ENCODE results near the gene SKP1.
"Not testable (repeated sequence)": the region's sequence is repeated elsewhere in the genome, so short reads cannot be mapped to it uniquely, and the experiment has no call there.

The SKP1 gene

GRCh38 chr5:134177369-134178095 is 782 bp upstream of the SKP1 start:
- Histone ChIP-seq H3K4me1 (ENCODE audit: control insufficient read depth, insufficient read depth, low read length, poor library complexity, severe bottlenecking) (peaks cover 16% of the 10 kb centered on the region), H3K27me3 (replicated peaks; ENCODE audit: control insufficient read depth, insufficient read depth, low read length, poor library complexity, severe bottlenecking) (no peaks in the 10 kb centered on the region), H3K27ac (ENCODE audit: insufficient read depth, low read length, poor library complexity, severe bottlenecking) (peak overlapping the region; percentile 98), H3K4me3 (ENCODE audit: insufficient read depth, low read depth, low read length, poor library complexity, severe bottlenecking) (peak overlapping the region; percentile 86), H3K36me3 (ENCODE audit: control insufficient read depth, insufficient read depth, low read length) (peaks cover 13% of the 10 kb centered on the region), H3K9me3 (ENCODE audit: control insufficient read depth, low read length) (no peaks in the 10 kb centered on the region)
- no peak for DNase-seq

- peak in 2 of 3 donors; percentile 46 to 53 for DNase-seq
- no peaks in the 10 kb centered on the region for H3K27me3 ChIP-seq (replicated peaks; ENCODE audit: control insufficient read depth, insufficient read depth, low read length, poor library complexity, severe bottlenecking)
- H3K4me3 ChIP-seq (ENCODE audit: insufficient read depth, low read depth, low read length, poor library complexity, severe bottlenecking): peak overlapping the region; percentile 86
Observed at GRCh38 chr5:134175921-134176510, 734 bp downstream of the SKP1 start.

GRCh38 chr5:134174841-134175839 is 1.6 kb downstream of the SKP1 start:
- DNase-seq: no peak
- H3K4me1 ChIP-seq (ENCODE audit: control insufficient read depth, insufficient read depth, low read length, poor library complexity, severe bottlenecking): peaks cover 16% of the 10 kb centered on the region
- peaks cover 37% of the 10 kb centered on the region for H3K36me3 ChIP-seq (ENCODE audit: control insufficient read depth, insufficient read depth, low read length)
- no peaks in the 10 kb centered on the region for H3K27me3 ChIP-seq (replicated peaks; ENCODE audit: control insufficient read depth, insufficient read depth, low read length, poor library complexity, severe bottlenecking)
- no peaks in the 10 kb centered on the region for H3K9me3 ChIP-seq (ENCODE audit: control insufficient read depth, low read length)
- H3K4me3 ChIP-seq (ENCODE audit: insufficient read depth, low read depth, low read length, poor library complexity, severe bottlenecking): peak overlapping the region; percentile 86
- peak overlapping the region; percentile 98 for H3K27ac ChIP-seq (ENCODE audit: insufficient read depth, low read length, poor library complexity, severe bottlenecking)

More at GRCh38 chr5:134175921-134176510, 734 bp downstream of the SKP1 start:
- Histone ChIP-seq H3K27ac (ENCODE audit: insufficient read depth, low read length, poor library complexity, severe bottlenecking) (peak overlapping the region; percentile 98), H3K4me1 (ENCODE audit: control insufficient read depth, insufficient read depth, low read length, poor library complexity, severe bottlenecking) (peaks cover 16% of the 10 kb centered on the region), H3K9me3 (ENCODE audit: control insufficient read depth, low read length) (no peaks in the 10 kb centered on the region), H3K36me3 (ENCODE audit: control insufficient read depth, insufficient read depth, low read length) (peaks cover 28% of the 10 kb centered on the region)

- DNase-seq: no peak
- no peak overlapping the region for H3K27ac ChIP-seq (ENCODE audit: insufficient read depth, low read length, poor library complexity, severe bottlenecking)
- peaks cover 57% of the 10 kb centered on the region for H3K36me3 ChIP-seq (ENCODE audit: control insufficient read depth, insufficient read depth, low read length)
Observed at GRCh38 chr5:134171972-134172371, 4.8 kb downstream of the SKP1 start.

GRCh38 chr5:134162592-134162991 is 14.2 kb downstream of the SKP1 start:
- Histone ChIP-seq H3K27ac (ENCODE audit: insufficient read depth, low read length, poor library complexity, severe bottlenecking) (no peak overlapping the region), H3K4me3 (ENCODE audit: insufficient read depth, low read depth, low read length, poor library complexity, severe bottlenecking) (no peak overlapping the region), H3K27me3 (replicated peaks; ENCODE audit: control insufficient read depth, insufficient read depth, low read length, poor library complexity, severe bottlenecking) (no peaks in the 10 kb centered on the region), H3K4me1 (ENCODE audit: control insufficient read depth, insufficient read depth, low read length, poor library complexity, severe bottlenecking) (no peaks in the 10 kb centered on the region), H3K36me3 (ENCODE audit: control insufficient read depth, insufficient read depth, low read length) (peaks cover 56% of the 10 kb centered on the region), H3K9me3 (ENCODE audit: control insufficient read depth, low read length) (no peaks in the 10 kb centered on the region)
- no peak for DNase-seq

More at GRCh38 chr5:134171972-134172371, 4.8 kb downstream of the SKP1 start:
- Histone ChIP-seq H3K4me1 (ENCODE audit: control insufficient read depth, insufficient read depth, low read length, poor library complexity, severe bottlenecking) (peaks cover 10% of the 10 kb centered on the region), H3K27me3 (replicated peaks; ENCODE audit: control insufficient read depth, insufficient read depth, low read length, poor library complexity, severe bottlenecking) (no peaks in the 10 kb centered on the region), H3K9me3 (ENCODE audit: control insufficient read depth, low read length) (no peaks in the 10 kb centered on the region), H3K4me3 (ENCODE audit: insufficient read depth, low read depth, low read length, poor library complexity, severe bottlenecking) (no peak overlapping the region)

- peaks cover 54% of the 10 kb centered on the region for H3K36me3 ChIP-seq (ENCODE audit: control insufficient read depth, insufficient read depth, low read length)
- no peaks in the 10 kb centered on the region for H3K4me1 ChIP-seq (ENCODE audit: control insufficient read depth, insufficient read depth, low read length, poor library complexity, severe bottlenecking)
- DNase-seq: no peak
- no peak overlapping the region for H3K4me3 ChIP-seq (ENCODE audit: insufficient read depth, low read depth, low read length, poor library complexity, severe bottlenecking)
- H3K27me3 ChIP-seq (replicated peaks; ENCODE audit: control insufficient read depth, insufficient read depth, low read length, poor library complexity, severe bottlenecking): no peaks in the 10 kb centered on the region
- H3K9me3 ChIP-seq (ENCODE audit: control insufficient read depth, low read length): no peaks in the 10 kb centered on the region
- no peak overlapping the region for H3K27ac ChIP-seq (ENCODE audit: insufficient read depth, low read length, poor library complexity, severe bottlenecking)
Observed at GRCh38 chr5:134161513-134162395, 15.0 kb downstream of the SKP1 start.

- DNase-seq: no peak
- H3K36me3 ChIP-seq (ENCODE audit: control insufficient read depth, insufficient read depth, low read length): peaks cover 42% of the 10 kb centered on the region
- H3K4me1 ChIP-seq (ENCODE audit: control insufficient read depth, insufficient read depth, low read length, poor library complexity, severe bottlenecking): peaks cover 21% of the 10 kb centered on the region
- H3K27ac ChIP-seq (ENCODE audit: insufficient read depth, low read length, poor library complexity, severe bottlenecking): no peak overlapping the region
- H3K9me3 ChIP-seq (ENCODE audit: control insufficient read depth, low read length): no peaks in the 10 kb centered on the region
- no peak overlapping the region for H3K4me3 ChIP-seq (ENCODE audit: insufficient read depth, low read depth, low read length, poor library complexity, severe bottlenecking)
- no peaks in the 10 kb centered on the region for H3K27me3 ChIP-seq (replicated peaks; ENCODE audit: control insufficient read depth, insufficient read depth, low read length, poor library complexity, severe bottlenecking)
Observed at GRCh38 chr5:134153657-134154056, 23.1 kb downstream of the SKP1 start.

- Histone ChIP-seq H3K27ac (ENCODE audit: insufficient read depth, low read length, poor library complexity, severe bottlenecking) (no peak overlapping the region), H3K9me3 (ENCODE audit: control insufficient read depth, low read length) (no peaks in the 10 kb centered on the region), H3K4me3 (ENCODE audit: insufficient read depth, low read depth, low read length, poor library complexity, severe bottlenecking) (no peak overlapping the region), H3K4me1 (ENCODE audit: control insufficient read depth, insufficient read depth, low read length, poor library complexity, severe bottlenecking) (peaks cover 21% of the 10 kb centered on the region), H3K27me3 (replicated peaks; ENCODE audit: control insufficient read depth, insufficient read depth, low read length, poor library complexity, severe bottlenecking) (no peaks in the 10 kb centered on the region), H3K36me3 (ENCODE audit: control insufficient read depth, insufficient read depth, low read length) (peaks cover 38% of the 10 kb centered on the region)
- no peak for DNase-seq
Observed at GRCh38 chr5:134153241-134153640, 23.5 kb downstream of the SKP1 start.

- not testable (repeated sequence) for H3K27ac ChIP-seq (ENCODE audit: insufficient read depth, low read length, poor library complexity, severe bottlenecking); H3K27me3 ChIP-seq (replicated peaks; ENCODE audit: control insufficient read depth, insufficient read depth, low read length, poor library complexity, severe bottlenecking); H3K4me3 ChIP-seq (ENCODE audit: insufficient read depth, low read depth, low read length, poor library complexity, severe bottlenecking); DNase-seq; H3K9me3 ChIP-seq (ENCODE audit: control insufficient read depth, low read length)
- peaks cover 21% of the 10 kb centered on the region for H3K4me1 ChIP-seq (ENCODE audit: control insufficient read depth, insufficient read depth, low read length, poor library complexity, severe bottlenecking)
- H3K36me3 ChIP-seq (ENCODE audit: control insufficient read depth, insufficient read depth, low read length): peaks cover 31% of the 10 kb centered on the region
Observed at GRCh38 chr5:134152173-134152832, 24.4 kb downstream of the SKP1 start.

Data from effector memory CD4-positive, alpha-beta T cell (primary cell).